NCI-H226 (cell line): ENCODE results near the gene NFILZ.

Source experiments
- DNase-seq: peaks from one replicate; pipeline ENCODE4 v3.0.0-alpha.2; 2015

NFILZ gene, protein sequence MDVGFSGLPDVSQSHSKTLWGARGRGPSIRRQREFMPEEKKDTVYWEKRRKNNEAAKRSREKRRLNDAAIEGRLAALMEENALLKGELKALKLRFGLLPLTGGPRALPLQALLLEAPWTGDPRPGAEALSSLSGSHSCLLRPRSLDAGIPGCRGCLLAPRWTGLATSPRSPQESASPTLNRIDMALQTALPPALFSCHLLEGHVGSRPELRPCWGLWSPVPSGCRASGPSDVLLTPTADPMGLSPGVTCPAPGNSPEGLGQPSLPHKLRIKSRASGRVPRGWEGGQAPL

DNA sequence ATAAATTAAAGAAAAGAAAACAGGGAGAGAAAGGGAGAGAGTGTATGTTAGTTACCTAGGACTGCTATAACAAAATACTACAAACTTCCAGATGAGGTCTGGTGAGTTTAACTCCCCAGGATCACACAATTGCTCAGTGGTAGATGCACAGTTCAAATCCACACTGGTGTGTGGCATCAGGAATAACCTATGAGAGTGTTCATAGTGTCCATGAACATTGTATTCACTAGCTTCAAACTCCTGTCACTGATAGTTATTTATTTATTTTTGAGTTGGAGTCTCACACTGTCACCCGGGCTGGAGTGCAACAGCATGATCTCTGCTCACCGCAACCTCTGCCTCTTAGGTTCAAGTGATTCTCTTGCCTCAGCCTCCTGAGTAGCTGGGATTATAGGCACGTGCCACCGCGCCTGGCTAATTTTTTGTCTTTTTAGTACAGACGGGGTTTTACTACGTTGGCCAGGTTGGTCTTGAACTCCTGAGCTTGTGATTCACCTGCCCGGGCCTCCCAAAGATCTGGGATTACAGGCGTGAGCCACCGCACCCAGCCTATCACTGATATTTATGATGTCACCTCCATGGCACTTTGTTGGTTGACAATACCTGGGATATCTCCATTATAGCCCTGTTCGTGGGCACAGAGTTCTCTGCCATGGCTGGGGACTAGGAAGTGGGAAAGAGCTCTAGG, at the start of gene NFILZ:
NFILZ (plus strand) TSS at position 638 of the 688 bp plus-strand sequence. CDS start 46,133 bp downstream, outside the sequence.
- no peak for DNase-seq

DNA sequence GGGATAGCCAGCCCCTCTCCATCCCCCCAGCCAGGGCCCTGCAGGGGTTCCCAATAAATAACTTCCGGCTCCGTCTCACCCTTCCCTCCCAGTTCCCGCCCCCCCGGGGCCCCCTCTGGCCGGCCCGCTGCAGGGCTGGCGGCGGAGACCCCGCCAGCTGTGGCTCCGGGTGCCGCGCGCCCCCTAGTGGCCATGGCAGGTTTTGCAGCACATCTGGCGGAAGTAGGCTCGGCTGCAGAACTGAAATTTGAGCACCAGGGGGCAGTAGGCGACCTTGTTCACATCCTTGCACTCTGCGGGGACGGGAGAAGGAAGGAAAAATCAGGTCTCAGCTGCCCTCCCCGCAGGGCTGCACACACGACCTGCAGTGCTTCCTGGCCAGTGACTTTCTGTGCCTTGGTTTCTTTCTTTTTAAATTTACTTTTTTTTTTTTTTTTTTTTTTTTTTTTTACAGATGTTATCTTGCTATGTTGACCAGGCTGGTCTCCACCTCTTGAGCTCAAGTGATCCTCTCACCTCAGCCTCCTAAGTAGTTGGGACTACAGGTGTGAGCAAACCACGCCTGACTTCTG, 49.6 kb upstream of the NFILZ start:
- DNase-seq: peak; percentile 22

DNA sequence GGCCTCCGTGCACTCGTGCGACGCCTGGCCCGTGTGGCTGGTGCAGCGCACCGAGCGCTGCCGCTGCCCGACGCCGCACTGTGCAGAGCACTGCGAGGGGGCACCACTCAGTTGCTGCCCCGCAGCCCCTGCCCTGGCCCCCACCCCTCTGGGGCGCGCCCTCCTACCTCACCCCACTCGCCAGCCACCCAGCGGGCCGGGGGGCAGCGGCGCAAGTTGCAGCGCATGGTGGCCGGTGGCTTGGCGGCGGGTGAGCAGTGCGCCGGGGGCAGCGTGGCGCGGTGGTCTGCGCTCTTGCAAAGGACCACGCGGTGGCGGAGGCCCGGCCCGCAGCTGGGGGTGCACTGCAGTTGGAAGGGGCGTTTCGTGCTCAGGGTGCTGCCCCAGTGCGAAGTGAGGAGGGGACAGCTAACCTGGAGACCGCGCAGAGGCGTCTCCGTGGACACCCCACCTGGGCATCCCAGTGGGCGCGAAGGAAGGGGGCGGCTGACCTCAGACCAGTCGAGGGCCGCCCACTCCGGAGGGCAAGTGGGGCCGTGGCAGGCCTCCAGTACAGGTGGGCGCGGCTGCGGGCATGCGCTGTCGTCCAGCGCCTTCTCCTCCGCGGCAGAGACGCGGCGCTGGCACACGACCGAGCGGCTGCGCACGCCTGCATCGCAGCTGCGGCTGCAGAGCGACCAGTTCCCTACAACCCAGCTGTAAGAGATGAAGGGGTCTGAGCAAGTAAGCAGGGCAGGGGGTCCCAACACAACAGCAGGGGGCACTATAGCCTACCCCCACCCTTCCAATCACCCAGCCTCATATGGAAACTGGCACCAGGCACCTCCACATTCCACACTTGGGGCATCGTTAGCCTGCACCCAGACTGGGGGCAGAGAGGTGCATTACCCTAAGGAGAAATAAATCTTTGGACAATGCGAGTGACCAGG, 45.2 kb upstream of the NFILZ start:
- DNase-seq: no peak

DNA sequence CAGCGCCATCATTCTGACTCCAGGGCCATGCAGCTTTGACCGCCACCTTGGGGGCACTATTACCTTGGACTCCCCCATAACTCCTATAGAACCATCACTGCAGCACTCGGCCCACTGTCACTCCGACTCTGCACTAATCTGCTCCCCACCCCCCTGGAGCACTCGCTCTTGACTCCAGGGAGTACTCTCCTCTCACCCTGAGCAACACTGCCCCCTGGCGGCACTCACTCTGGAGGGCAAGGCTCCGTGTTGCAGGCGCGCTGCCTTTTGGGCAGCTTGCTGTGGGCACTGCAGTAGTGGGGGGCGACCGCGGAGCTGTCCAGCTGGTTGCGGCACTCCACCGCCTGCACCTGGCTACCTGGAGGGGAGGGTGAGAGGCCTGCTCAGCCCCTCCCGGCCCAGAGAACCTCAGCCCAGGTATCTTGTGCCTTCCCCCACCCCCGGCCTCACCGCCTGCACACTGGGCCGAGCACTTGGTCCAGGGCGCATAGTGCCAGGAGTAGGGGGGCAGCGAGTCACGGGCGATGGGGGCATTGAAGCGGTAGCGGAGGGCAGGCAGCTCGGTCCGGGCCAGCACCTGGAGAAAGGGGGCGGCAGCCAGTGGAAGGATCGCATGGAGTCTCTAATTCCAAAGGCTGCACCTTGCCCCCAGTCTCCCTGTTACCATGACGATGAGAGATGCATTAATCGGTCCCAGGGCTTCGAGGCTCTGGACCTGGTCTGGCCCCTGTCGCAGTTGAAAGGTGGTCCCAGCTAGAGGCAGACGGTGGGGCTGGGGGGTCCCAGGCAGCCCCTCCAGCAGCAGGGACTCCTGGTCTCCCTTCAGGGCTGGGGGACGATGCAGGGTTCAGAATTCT, 44.3 kb upstream of the NFILZ start:
- no peak for DNase-seq

DNA sequence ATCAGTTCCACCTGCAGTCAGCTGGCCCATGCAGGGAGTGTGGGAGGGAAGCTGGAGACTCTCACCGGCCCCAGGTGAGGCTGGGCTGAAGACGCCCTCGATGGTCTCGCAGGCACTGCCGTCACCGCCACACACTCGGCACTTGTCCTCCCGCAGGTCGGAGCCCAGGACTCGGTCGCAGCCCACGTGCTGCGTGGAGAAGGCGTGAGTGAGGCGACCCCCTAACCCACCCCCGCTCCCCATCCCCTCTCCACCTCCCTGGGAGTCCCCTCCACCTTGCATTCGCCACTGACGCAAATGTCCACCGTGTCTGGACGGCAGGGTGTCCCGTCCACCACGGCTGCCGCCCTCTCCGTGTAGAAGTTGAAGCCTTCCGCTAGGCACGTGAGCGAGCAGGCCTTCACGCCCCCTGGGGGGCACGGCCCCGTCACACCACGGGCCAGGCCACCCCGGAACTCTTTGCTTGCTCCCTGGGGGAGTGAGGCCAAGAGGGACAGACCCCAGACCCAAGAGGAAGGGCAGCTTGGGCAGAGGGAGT, 41.2 kb upstream of the NFILZ start:
- no peak for DNase-seq

DNA sequence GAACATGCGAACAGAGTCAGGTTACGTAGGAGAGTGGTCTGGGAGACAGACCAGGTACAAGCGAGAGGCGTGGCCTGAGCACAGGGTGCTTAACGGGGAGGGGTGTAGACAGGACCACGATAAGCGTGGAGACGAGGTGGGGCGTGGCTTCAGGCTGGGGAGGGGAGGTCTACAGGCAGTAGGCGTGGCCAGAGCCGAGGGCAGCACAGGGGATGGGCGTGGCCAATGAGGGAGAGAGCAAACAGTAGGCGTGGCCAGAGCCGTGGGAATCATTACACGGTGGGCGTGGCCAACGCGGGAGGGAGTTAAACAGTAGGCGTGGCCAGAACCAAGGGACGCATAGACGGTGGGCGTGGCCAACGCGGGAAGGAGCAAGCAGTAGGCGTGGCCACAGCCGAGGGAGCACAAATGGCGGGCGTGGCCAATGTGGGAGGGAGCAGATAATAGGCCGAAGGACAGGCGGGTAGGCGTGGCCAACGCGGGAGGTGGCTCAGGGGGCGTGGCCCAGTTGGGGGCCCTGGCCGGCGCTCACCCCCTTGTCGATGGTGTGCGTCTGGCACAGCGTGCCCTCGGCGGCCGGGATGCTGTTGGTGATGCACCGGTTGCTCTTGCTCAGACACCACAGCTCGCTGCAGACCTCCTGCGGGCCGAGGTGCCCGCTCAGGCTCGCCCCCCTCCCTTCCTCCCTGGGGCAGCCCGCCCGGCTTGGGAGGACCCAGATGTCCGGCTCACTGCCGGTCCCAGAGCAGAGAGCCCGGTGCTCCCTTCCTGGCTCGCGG, 38.0 kb upstream of the NFILZ start:
- peak; percentile 90 for DNase-seq

DNA sequence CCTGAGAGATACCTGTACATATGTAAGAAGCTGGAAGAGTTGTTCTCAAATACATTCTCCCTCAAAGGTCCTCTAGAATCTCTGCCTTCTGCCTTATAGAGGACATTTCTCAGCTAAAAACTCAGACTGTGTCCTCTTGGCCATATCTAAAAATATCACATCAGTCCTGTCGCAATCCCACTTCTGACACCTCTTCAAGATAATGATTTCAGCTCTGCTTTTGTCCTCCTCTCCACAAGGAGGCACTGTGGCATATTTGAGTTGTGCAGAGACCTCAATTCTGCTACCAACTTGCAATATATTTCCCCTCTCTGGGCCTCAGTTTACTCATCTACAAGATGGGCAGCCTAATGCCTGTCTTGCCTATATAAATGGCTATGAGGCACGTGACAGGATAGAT, 36.5 kb upstream of the NFILZ start:
- no peak for DNase-seq

DNA sequence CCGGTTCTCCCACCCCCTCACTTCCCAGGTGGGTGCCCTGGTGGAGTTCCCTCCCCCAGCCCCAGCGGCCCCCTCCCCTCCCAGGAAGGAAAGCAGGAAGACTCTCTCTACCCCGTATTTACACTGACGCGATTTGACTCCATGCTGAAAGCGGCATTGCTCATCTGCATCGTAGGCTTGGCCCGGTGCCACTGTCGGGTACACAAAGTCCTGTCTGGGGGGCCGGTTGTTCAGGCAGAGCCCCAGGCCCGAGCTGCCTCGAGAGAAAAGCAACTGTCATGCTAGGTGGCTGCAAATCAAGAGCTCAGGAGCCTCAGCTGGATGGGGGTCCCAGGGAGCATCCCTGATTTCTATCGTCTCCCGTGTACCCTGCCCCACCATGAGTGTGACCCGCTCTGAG, 34.8 kb upstream of the NFILZ start:
- DNase-seq: no peak

DNA sequence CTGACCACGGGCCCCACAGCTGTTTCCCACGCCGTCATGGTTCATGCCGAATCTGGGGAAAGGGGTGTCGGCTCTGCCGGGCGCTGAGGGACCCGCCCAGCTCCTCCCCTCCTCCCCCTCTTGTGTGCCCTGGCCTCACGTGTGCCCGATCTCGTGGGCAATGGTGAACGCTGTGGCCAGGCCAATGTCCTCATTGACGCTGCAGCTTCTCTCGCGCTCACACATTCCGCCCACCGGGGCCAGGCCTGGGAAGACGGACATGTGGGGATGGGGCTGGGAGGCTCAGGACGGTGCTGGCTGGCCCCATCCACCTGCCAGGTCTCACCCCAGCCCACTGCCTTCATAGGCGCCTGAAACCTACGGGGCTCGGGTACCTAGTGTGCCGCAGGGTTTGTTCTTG, 34.3 kb upstream of the NFILZ start:
- no peak for DNase-seq

DNA sequence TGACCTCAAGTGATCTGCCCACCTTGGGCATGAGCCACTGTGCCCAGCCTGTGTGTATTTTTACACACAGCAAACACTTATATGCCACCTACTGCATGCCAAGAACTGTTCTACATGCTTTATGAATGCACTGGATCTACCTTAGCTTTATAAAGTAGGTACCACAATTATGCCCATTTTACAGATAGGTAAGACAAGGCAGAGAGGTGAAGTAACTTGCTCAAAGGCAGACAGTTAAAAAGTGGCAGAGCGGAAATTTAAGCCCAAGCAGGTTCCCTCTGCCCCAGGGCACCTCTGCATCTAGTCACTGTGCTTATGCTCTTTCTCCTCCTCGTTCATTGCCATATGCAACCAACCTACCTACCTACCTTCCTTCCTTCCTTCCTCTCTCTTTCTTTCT, 30.4 kb upstream of the NFILZ start:
- DNase-seq: no peak

DNA sequence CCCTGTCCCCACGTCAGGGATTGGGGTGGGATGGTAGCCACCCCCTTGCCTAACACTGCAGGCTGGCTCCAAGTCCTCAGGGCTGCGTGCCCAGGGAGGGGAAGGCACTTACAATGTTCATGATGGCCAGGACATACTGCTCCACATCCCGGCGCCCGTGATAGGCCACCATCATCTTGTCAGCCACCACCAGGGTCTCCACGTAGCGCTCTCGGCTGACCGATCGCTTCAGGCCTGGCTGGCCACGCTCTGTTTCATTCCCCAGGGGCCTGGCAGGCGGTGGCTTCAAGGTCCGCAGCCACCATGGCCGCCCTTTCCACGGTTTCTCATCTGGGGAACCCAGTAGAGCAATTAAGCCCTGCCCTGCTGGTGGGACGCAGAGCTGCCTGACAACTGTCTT, 29.6 kb upstream of the NFILZ start:
- DNase-seq: no peak

DNA sequence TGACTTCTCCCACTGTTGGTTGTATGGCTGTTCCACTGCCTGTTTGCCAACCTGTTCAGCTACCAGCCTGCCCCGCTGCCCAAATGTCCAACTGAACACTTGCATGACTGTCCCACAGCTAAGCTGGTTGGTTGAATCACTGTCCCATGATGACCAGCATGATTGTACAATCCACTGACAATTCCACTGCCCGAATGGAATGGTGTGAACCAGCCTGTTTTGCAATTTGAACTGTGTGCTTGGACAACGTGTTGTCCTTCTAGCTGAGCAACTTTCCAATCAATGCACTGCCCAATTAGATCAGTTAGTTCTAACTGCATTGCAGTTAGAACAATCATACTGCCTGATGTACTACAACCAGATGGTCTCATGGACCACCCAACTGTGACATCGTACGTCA, 28.6 kb upstream of the NFILZ start:
- no peak for DNase-seq

DNA sequence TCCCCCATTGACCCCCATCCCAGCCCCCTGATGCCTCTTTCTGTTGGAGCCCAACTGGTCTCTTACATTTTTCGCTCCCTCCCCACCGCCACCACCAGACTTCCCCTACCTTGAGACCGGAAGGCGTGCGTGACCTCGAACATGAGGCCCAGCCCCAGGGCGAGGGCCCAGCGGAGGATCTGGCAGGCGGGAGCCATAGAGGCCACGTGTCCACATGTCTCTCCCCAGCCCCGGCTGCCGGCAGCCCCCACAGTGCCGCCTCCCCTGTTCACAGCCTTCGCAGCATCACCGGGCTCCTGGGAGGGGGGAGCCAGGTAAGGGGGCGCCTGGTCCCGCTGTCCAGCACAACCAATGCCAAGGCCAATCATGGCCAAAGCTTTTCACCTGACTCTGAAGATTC, 24.9 kb upstream of the NFILZ start:
- no peak for DNase-seq

DNA sequence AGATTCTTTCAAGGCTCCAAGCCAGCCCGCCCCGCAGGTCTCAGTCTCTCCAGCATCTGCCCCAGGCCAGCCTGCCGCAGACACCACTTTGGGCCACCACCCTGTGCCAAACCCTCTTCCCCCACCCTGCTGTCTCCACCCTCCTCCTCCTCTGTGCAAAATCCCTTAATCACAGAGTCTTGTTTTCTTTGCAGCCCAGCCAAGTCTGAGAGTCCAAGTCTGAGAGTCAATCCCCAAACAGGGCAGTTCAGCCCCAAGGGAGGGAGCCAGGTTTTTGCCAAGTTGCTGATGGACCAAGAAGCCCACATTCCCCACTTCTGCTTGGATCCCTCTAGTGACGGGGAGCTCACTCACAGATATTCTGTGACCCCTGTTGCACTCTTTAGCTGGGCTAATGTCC, 23.0 kb upstream of the NFILZ start:
- DNase-seq: no peak

DNA sequence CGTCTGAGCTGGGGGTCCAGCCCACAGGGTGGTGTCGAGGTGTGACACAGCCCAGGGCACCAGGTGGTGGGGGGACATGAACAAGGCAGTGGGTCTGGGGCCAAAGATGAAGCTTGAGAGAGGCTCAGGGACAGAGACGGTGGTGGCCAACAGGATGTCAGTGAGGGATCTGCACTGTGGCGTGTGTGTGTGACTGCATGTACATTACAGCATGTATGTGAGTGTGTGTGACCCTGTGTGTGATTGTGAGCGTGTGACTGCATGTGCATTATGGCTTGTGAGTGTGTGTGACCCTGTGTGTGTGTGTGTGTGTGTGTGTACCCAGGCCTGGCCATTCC, 21.5 kb upstream of the NFILZ start:
- DNase-seq: no peak

DNA sequence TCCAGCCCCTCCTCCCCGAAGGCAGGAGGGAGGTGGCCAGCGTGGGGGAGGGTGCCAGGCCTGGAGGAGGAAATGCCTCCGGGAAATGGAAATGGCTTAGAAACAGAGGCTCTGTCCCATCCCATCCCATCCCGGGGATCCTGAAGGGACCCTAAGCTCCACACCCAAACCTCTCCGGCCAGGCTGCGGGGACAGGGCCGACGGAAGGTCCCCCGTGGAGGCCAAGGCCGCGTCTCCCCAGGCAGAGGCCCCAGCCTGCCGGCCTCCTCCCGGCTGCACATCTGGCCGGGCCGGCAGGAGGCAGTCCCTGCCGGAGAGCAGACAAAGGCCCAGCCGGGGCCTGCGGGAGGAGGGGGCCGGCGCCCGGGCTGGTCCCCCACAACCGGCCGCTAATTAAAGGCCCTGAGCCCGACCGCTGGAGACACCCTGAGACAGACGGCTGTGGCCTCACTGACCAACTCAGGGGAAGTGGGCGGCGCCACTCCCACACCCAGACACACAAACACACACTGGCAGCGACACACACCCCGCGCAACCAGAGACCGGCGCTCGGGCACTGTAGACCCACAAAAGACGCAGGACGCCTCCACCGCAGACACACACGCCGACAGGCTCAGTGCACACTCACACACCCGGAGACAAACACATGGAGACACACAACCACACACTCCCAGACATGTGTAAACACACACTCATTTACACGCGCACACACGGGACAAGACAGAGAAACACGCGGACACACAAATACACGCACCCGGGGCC, 21.0 kb upstream of the NFILZ start:
- DNase-seq: peak; percentile 59

DNA sequence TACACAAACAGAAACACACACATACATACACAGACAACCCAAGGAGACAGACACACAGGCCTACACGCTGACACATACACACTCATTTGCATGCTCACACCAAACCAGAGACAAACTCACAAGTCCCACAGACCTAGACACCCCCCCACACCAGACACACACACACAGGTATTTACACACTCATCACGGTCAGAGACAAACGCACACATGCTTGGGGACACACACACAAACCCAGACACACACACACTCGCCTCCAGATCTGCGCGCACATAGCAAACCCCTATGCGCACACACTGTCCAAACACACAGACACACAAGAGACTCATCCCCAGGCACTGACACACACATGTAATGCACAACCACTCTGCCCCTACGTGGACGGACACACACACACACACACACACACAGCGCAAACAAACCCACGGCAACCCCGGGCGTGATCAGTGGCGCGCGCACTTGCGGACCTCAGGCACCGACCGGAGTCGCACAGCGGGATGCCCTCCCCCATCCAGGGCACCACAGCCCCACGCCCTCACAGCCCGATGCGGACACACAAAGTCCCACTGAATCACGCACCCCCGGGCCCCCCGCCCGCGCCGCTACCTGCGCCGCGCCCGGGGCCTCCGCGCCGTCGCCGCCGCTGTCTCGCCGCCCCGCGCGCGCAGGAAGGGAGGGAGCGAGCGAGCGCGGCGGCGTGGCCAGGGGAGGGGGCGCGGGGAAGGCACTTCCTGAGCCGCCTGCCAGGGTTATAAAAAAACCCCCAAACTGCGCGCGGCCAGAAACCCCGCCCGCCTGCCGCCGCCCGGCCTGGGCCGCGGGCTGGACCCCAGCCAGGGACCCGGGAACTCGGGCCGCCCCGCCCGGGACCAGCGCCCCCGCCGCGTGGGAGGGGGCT, 20.1 kb upstream of the NFILZ start, which contains the start of gene ADAMTS10:
ADAMTS10 (minus strand) TSS at position 675 of the 895 bp plus-strand sequence. CDS start 5,005 bp downstream, outside the sequence.
- peak; percentile 33 for DNase-seq

DNA sequence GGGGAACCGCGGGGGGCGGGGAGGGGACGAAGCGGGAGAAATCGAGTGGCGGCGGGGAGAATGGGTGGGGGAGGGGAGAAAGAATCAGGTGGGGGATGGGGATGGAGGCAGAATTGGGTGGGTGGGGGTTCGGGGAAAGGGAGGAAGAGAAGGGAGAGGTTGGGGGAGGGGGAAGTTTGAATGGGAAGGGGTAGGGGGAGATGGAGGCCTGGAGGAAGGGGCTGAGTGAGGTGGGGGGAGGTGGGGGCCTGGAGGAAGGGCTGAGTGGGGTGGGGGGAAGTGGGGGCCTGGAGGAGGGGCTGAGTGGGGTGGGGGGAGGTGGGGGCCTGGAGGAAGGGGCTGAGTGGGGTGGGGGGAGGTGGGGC, 19.5 kb upstream of the NFILZ start:
- no peak for DNase-seq

DNA sequence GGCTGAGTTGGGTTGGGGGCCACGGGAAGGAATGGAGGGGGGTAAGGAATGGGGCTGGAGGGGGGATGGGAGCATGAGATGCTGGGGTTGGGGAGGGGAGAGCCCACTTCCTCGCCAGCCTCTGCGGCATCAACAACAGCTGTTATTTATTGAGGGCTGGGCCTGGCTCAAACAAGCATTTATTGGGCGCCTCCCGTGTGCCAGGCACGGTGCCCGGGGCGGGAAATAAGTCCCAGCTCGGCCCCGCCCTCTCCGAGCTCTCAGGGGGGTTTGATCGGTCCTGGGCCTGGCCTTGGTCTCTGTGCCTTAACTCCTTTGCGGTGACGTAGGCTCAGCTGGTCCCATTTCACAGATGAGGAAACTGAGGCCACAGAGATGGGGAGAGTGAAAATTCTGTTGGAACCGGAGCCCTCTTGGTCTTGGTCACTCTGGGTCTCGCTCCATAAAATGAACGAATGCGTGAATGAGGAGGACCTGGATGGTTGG, 19.0 kb upstream of the NFILZ start:
- no peak for DNase-seq
